RWPE2 (cell line): Measurements from ENCODE around the gene MAGI1.
"Not testable (repeated sequence)": the region's sequence is repeated elsewhere in the genome, so short reads cannot be mapped to it uniquely, and the experiment has no call there.

Experiments used
- ATAC-seq: fragments of 200-7000 bp; cut with Tn5 transposase; 3 replicates; pipeline ENCODE4 v1.9.1; 2021; ENCODE audit warnings: low read depth
- DNase-seq: peaks from one replicate; pipeline ENCODE4 v3.0.0-alpha.2; 2020; ENCODE audit warnings: low spot score
- H3K27ac ChIP-seq: fragments of 450-650 bp; 2 replicates; pipeline ENCODE4 v1.5.1; 2017; ENCODE audit warnings: mild to moderate bottlenecking; ENCODE audit not compliant: poor library complexity, severe bottlenecking
- H3K27me3 ChIP-seq: fragments of 250-450 bp; sonication (Bioruptor Pico); 2 replicates; pipeline ENCODE4 v1.5.1; 2021; ENCODE audit warnings: mild to moderate bottlenecking, moderate library complexity; ENCODE audit not compliant: insufficient read depth, poor library complexity, severe bottlenecking
- H3K36me3 ChIP-seq: fragments of 250-450 bp; sonication (Bioruptor Pico); 2 replicates; pipeline ENCODE4 v1.5.1; 2020; ENCODE audit warnings: low read depth, mild to moderate bottlenecking, moderate library complexity
- H3K4me1 ChIP-seq: fragments of 250-450 bp; sonication (Bioruptor Pico); 2 replicates; pipeline ENCODE4 v1.5.1; 2021; ENCODE audit warnings: mild to moderate bottlenecking, moderate library complexity; ENCODE audit not compliant: insufficient read depth, poor library complexity, severe bottlenecking
- H3K4me3 ChIP-seq: fragments of 250-450 bp; sonication (Bioruptor Pico); 2 replicates; pipeline ENCODE4 v1.5.1; 2021; ENCODE audit warnings: mild to moderate bottlenecking, moderate library complexity; ENCODE audit not compliant: severe bottlenecking
- H3K9me3 ChIP-seq: fragments of 250-450 bp; sonication (Bioruptor Pico); 2 replicates; pipeline ENCODE4 v1.5.1; 2021; ENCODE audit warnings: mild to moderate bottlenecking, moderate library complexity; ENCODE audit not compliant: severe bottlenecking
- TF ChIP-seq, protein P1 (sequence below): fragments of 450-650 bp; IDR thresholded peaks from one replicate; pipeline ENCODE4 v1.5.1; 2017; ENCODE audit warnings: mild to moderate bottlenecking, moderate library complexity; ENCODE audit not compliant: poor library complexity, severe bottlenecking

Gene MAGI1

DNA sequence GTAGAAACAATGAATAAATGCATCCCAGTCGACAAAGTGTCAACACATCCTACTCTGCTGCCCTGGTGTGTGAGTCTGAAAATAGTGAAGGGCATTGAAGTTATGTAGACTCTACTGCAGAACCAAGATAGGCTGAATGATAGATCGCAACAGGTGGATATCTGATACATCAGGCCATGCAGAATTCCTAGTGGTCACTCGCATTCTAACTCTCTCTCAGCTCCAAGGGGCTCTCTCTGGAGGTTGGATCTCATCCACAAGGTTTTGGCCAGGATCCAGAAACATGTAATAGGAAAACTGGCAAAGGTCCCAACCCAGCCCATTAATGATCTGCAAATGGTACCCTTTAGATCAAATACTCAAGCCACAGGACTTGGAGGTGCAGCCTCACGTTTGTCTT, 514.1 kb downstream of the MAGI1 start:
- no peaks in the 10 kb centered on the region for H3K36me3 ChIP-seq
- H3K4me3 ChIP-seq, result no peak overlapping the region
- TF ChIP-seq, protein P1, sequence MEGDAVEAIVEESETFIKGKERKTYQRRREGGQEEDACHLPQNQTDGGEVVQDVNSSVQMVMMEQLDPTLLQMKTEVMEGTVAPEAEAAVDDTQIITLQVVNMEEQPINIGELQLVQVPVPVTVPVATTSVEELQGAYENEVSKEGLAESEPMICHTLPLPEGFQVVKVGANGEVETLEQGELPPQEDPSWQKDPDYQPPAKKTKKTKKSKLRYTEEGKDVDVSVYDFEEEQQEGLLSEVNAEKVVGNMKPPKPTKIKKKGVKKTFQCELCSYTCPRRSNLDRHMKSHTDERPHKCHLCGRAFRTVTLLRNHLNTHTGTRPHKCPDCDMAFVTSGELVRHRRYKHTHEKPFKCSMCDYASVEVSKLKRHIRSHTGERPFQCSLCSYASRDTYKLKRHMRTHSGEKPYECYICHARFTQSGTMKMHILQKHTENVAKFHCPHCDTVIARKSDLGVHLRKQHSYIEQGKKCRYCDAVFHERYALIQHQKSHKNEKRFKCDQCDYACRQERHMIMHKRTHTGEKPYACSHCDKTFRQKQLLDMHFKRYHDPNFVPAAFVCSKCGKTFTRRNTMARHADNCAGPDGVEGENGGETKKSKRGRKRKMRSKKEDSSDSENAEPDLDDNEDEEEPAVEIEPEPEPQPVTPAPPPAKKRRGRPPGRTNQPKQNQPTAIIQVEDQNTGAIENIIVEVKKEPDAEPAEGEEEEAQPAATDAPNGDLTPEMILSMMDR, result no peak
- H3K27me3 ChIP-seq, result no peaks in the 10 kb centered on the region
- no peaks in the 10 kb centered on the region for H3K4me1 ChIP-seq
- H3K27ac ChIP-seq, result no peak overlapping the region
- no peaks in the 10 kb centered on the region for H3K9me3 ChIP-seq
- DNase-seq (no peak), ATAC-seq (no peak)

DNA sequence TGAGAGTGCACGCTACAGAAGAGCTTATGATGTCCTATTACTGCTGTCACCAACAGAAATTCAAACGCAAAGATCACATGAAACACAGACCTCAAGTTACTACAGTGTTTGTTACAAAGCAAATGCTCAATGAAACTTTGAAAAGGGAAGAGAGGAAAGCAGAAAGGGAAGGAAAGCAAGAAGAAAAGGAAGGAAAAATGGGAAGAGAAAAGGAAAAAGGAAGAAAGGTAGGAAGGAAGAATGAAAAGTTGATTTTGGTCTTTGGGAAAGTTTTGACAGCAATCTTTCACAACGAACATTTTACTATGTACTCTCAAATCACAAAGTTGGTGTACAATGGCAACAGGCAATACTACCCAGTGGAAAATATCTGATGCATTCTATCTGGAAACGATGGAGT, 514.8 kb downstream of the MAGI1 start:
- H3K27ac ChIP-seq, result no peak overlapping the region
- no peaks in the 10 kb centered on the region for H3K4me1 ChIP-seq
- no peak overlapping the region for H3K4me3 ChIP-seq
- no peak for ATAC-seq
- no peaks in the 10 kb centered on the region for H3K27me3 ChIP-seq
- no peaks in the 10 kb centered on the region for H3K9me3 ChIP-seq
- no peak for DNase-seq
- TF ChIP-seq, protein P1, result no peak
- H3K36me3 ChIP-seq, result no peaks in the 10 kb centered on the region

DNA sequence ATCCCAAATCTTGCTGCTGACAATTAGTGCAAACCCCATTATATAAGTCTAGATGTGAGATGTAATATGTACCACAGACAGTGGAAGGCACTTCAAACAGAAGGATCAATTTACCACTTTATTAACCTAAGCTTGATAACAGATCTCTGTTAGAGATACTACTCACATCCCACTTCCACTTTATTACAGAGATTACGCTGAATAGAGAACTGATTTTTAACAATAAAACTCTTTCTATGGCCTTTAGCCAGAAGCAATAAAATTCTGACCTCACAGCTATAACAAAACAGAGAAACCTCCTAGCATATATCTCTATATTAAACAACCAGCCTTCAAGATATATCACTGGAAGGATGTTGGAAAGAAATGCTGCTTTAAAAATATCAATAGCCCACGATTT, 517.7 kb downstream of the MAGI1 start:
- TF ChIP-seq, protein P1, result no peak

DNA sequence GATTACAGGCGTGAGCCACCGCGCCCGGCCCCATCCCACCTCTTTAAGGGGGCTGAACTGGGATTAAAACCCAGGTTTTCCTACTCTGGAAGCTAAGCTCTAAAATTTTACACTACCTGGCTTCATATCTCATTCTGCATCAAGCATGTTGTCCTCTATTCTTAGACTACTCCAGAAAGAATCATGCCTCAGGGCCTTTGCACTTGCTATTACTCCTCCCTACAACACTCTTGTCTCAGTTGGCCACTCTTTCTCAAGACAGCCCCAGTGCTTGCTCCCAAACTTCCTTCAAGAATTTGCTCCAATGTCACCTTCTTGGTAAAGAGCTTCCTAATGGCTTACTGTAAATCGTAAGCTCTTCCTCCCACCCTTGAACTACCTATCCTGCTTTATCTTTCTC, 521.7 kb downstream of the MAGI1 start:
- Histone ChIP-seq H3K4me1 (no peaks in the 10 kb centered on the region), H3K27me3 (no peaks in the 10 kb centered on the region), H3K27ac (no peak overlapping the region), H3K4me3 (no peak overlapping the region), H3K36me3 (no peaks in the 10 kb centered on the region), H3K9me3 (no peaks in the 10 kb centered on the region)
- no peak for ATAC-seq
- DNase-seq, result no peak
- TF ChIP-seq, protein P1, result no peak

More for the DNA sequence above, 517.7 kb downstream of the MAGI1 start:
- Histone ChIP-seq H3K9me3 (no peaks in the 10 kb centered on the region), H3K4me1 (no peaks in the 10 kb centered on the region), H3K27ac (no peak overlapping the region), H3K27me3 (no peaks in the 10 kb centered on the region), H3K4me3 (no peak overlapping the region), H3K36me3 (no peaks in the 10 kb centered on the region)
- no peak for DNase-seq
- ATAC-seq, result no peak

DNA sequence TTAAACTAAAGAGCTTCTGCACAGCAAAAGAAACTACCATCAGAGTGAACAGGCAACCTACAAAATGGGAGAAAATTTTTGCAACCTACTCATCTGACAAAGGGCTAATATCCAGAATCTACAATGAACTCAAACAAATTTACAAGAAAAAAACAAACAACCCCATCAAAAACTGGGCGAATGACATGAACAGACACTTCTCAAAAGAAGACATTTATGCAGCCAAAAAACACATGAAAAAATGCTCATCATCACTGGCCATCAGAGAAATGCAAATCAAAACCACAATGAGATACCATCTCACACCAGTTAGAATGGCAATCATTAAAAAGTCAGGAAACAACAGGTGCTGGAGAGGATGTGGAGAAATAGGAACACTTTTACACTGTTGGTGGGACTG, 524.4 kb downstream of the MAGI1 start:
- H3K27me3 ChIP-seq, ATAC-seq: not testable (repeated sequence)

DNA sequence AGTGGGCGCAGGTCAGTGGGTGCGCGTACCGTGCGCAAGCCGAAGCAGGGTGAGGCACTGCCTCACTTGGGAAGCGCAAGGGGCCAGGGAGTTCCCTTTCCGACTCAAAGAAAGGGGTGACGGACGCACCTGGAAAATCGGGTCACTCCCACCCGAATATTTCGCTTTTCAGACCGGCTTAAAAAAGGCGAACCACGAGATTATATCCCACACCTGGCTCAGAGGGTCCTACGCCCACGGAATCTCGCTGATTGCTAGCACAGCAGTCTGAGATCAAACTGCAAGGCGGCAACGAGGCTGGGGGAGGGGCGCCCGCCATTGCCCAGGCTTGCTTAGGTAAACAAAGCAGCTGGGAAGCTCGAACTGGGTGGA, 529.3 kb downstream of the MAGI1 start:
- peak overlapping the region; percentile 33 for H3K27ac ChIP-seq
- not testable (repeated sequence) for H3K9me3 ChIP-seq, H3K27me3 ChIP-seq, H3K36me3 ChIP-seq, ATAC-seq, DNase-seq, H3K4me1 ChIP-seq
- peak overlapping the region; percentile 31 for H3K4me3 ChIP-seq

More for the DNA sequence above, 524.4 kb downstream of the MAGI1 start:
- not testable (repeated sequence) for DNase-seq, H3K36me3 ChIP-seq, H3K27ac ChIP-seq, H3K4me3 ChIP-seq, H3K4me1 ChIP-seq, H3K9me3 ChIP-seq
